ENCODE measurements around the gene UPF2. TPM values are rescaled to one million over a fixed set of nuclear protein-coding genes. Genes with fewer than 3 reads are reported as not detected.
A peak's percentile ranks its signal among the peaks of the same experiment; 100 is the strongest.
"Not testable (repeated sequence)": the region's sequence is repeated elsewhere in the genome, so short reads cannot be mapped to it uniquely, and the experiment has no call there.

The UPF2 gene, protein sequence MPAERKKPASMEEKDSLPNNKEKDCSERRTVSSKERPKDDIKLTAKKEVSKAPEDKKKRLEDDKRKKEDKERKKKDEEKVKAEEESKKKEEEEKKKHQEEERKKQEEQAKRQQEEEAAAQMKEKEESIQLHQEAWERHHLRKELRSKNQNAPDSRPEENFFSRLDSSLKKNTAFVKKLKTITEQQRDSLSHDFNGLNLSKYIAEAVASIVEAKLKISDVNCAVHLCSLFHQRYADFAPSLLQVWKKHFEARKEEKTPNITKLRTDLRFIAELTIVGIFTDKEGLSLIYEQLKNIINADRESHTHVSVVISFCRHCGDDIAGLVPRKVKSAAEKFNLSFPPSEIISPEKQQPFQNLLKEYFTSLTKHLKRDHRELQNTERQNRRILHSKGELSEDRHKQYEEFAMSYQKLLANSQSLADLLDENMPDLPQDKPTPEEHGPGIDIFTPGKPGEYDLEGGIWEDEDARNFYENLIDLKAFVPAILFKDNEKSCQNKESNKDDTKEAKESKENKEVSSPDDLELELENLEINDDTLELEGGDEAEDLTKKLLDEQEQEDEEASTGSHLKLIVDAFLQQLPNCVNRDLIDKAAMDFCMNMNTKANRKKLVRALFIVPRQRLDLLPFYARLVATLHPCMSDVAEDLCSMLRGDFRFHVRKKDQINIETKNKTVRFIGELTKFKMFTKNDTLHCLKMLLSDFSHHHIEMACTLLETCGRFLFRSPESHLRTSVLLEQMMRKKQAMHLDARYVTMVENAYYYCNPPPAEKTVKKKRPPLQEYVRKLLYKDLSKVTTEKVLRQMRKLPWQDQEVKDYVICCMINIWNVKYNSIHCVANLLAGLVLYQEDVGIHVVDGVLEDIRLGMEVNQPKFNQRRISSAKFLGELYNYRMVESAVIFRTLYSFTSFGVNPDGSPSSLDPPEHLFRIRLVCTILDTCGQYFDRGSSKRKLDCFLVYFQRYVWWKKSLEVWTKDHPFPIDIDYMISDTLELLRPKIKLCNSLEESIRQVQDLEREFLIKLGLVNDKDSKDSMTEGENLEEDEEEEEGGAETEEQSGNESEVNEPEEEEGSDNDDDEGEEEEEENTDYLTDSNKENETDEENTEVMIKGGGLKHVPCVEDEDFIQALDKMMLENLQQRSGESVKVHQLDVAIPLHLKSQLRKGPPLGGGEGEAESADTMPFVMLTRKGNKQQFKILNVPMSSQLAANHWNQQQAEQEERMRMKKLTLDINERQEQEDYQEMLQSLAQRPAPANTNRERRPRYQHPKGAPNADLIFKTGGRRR
- 16.8 and 18.7 TPM in 2 replicates for total RNA-seq (2014; rRNA removed; shearing (Covaris generic))

- DNase-seq (ENCODE audit: low spot score) = peak; percentile 98
Measured at GRCh38 chr10:12042797-12043651, at the start of gene UPF2. TSS of gene UPF2 (minus strand) at chr10:12042809. CDS start at chr10:12035423, 7,386 bp downstream.

- no peak for DNase-seq (ENCODE audit: low spot score)
Measured at GRCh38 chr10:12091421-12091820, 48.8 kb upstream of the UPF2 start.

- no peak for DNase-seq (ENCODE audit: low spot score)
Measured at GRCh38 chr10:12088919-12089318, 46.3 kb upstream of the UPF2 start.

DNA sequence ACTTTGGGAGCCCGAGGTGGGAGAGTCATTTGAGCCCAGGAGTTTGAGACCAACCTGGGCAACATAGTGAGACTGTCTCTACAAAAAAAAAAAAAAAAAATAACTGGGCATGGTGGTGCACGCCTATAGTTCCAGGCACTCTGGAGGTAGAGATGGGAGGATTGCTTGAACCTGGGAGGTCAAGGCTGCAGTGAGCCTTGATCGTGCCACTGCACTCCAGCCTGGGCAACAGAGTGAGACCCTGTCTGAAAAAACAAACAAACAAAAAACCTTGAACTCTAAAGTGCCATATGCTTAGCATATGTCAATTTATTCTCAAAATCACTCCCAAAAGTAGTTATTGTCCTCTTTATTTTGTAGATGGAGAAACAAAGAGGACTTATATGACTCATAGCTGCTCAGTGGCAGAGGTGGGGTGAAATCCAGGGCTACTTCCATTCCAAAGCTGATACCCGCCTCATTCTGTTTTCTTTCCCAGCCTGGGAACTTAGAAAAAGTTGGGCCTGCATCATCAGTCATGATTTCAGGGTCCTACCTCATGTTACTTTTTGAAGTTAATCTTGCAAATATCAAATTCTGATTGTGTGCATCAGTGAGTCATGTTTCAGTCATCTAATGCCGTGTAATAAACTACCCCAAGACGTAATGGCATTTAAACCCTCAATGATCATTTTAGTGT, 39.4 kb upstream of the UPF2 start:
- peak; percentile 72 for DNase-seq (ENCODE audit: low spot score)

GRCh38 chr10:12081470-12081869, 38.9 kb upstream of the UPF2 start:
- DNase-seq (ENCODE audit: low spot score) = no peak

DNA sequence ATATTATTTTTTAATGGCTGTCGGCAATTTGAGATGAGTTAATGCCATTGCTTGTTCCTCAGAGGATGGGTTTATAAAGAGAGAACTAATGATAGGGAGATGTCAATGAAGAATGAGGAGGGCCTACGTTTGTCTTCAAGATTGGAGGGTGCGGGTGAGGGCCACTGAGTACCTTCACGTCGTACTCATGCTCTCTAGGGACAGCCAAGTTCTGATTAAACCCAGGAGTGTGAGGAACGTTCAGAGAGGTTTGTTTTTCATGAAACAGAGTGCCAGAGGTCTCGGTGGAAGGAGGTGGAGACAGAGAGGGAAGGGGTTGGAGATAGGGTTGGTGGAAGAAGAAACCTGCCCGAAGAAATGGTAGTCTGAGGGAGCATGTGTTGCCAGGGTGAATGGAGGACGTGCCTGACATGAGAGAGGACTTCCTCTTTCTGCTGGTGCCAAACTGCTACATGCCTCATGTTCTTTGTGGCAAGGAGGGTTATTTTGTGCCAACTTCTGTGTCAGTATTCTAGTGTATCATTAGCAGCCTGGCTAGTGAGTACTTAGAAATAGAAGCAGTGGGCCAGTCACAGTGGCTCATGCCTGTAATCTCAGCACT, 35.1 kb upstream of the UPF2 start:
- no peak for DNase-seq (ENCODE audit: low spot score)

GRCh38 chr10:12073526-12073925, 30.9 kb upstream of the UPF2 start:
- DNase-seq (ENCODE audit: low spot score) = no peak

DNA sequence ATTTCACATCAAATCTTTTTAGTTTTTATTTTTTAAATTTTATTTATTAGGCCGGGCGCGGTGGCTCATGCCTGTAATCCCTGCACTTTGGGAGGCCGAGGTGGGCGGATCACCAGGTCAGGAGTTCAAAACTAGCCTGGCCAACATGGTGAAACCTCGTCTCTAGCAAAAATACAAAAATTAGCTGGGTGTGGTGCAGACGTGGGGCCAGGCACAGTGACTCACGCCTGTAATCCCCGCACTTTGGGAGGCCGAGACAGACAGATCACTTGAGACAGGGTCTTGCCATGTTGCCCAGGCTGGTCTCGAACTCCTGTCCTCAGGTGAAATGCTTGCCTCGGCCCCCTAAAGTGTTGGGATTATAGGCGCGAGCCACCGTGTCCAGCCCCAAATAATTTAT, 28.8 kb upstream of the UPF2 start:
- not testable (repeated sequence) for DNase-seq (ENCODE audit: low spot score)

DNA sequence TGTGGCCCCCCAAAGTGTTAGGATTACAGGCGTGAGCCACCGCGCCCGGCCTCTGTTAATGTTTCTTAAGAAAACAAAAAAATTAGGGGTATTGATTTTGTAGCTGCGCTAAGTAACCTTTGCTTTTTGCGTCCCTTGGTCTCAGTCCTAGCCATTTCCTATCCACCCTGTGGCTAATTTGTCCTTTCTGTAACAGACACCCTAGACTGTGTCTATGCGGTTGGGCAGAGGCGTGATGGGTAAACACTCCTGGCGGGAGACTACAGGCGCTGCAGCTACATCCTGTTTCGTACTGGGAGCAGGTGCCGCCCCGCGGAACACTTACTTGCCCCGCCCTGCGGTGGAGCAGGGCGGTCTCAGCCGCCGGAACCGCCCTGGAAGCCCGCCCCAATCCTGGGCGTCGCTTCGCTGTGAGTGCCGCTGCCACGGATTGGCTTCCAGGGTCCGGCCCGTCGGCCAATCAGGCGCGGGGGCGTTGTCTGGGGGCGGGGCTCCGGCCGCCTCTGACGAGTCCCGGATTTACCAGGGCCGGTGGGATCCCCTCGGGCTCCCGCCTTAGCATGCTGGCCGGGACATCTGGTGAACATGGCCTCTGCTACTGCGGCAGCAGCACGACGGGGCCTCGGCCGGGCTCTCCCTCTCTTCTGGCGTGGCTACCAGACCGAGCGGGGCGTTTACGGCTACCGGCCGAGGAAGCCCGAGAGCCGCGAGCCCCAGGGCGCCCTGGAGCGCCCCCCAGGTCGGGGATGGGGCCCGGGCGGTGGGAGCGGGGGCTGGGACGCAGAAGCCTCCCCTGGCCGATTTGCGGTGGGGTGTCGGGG, 26.1 kb upstream of the UPF2 start, which contains the start of gene DHTKD1:
Gene DHTKD1, plus strand, starts transcription at position 506 of the 821 bp plus-strand sequence. Its CDS starts 80 bp downstream, at position 586.
- DNase-seq (ENCODE audit: low spot score) = peak; percentile 98

DNA sequence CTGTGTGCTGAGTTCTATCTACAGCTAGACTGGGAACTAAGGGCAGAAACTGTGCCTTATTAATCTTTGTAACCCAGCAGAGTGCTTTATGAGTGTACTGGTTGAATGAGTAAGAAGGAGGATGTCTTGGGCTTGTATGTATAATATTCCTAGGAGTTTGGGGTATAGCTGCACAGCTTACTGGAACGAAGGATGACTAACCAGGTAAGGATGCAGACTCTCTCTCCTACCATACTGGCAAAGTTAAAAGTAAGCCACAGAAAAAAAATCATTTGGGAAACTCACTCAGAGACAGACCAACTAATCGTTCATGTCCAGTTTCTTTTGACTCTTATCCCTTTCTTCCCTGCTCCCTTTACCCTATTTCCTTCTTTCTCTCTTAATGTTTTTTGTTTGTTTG, 24.7 kb upstream of the UPF2 start:
- DNase-seq (ENCODE audit: low spot score) = peak; percentile 91

GRCh38 chr10:12063483-12063818, 20.8 kb upstream of the UPF2 start:
- DNase-seq (ENCODE audit: low spot score) = no peak

DNA sequence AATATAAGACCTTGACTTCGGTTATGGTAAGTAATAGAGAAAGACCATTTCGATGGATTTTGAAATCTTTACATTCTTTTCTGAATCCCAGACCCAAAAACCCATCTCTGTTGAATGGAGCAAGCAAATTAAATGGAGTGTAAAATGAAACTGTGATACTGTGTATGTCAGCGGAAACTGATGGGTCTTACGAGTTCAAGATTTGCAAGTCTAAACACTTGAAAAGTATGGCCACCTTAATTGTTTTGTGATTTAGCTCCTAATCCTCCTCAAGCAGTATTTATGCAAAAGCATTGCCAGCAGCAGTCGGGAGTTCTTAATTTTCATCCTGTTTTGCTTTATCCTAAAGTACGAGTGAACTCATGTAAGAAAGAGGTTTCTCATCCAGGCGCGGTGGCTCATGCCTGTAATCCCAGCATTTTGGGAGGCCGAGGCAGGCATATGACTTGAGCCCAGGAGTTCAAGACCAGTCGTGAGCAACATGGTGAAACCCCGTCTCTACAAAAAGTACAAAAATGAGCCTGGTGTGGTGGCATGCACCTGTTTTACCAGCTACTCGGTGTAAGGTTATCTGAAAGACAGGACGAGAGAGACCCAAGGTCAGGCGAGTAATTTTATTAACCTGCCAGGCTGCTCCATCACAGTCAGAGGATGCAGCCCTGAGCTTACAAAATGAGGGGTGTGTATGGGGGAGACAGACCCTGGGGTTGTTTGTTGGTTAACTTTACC, 20.3 kb upstream of the UPF2 start:
- no peak for DNase-seq (ENCODE audit: low spot score)

- no peak for DNase-seq (ENCODE audit: low spot score)
Measured at GRCh38 chr10:12061124-12061523, 18.5 kb upstream of the UPF2 start.

DNA sequence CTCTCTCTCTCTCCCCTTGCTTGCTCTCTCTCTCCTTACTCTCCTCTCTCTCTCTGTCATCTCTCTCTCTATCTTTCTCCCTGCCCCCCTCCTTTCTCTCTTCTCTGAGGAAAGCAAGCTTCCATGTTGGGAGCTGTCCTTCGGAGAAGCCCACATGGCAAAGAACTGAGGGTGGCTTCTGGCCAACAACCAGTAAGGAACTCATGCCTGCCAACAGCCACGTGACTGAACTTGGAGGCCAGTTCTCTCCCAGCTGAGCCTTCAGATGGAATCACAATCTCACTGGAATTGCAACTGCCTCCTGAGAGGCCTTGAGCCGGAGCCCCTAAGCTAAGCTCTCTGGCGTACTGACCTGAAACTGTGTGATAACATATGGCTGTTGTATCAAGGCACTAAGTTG, 14.1 kb upstream of the UPF2 start:
- no peak for DNase-seq (ENCODE audit: low spot score)

DNA sequence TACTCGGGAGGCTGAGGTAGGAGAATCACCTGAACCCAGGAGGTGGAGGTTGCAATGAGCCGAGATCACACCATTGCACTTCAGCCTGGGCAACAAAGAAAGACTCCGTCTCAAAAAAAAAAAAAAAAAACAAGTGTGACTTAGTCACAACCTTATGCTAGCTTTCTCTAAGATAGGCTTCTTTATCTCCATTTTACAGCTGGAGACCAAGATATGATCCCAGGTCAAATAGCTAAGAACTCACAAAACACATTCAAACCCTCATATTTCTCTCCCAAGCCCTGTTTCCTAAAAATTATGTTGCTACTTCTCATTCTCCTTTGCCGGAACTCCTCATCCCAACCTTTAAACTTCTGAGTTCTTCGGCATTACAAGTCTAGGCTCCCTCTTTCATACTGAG, 13.1 kb upstream of the UPF2 start:
- DNase-seq (ENCODE audit: low spot score) = no peak

DNA sequence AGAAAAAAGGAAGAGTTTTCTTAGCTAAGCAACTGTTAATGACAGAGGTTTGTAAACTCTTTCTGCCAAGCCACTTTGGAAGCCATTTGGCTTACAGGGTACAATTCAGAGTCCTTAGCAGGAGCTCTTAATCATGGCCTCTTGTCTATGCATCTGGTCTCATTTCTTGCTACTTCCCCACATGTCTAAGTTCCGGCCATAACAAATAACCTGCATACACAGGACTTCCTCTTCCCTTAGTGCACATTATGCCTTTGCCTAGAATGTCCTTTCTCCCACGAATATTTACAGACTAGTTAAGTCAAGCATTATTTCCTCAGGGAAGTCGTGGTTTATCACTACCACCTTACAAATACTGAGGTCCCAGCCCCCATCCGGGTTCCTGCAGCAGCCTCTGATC, 8.6 kb upstream of the UPF2 start:
- no peak for DNase-seq (ENCODE audit: low spot score)

GRCh38 chr10:12050528-12050927, 7.9 kb upstream of the UPF2 start:
- DNase-seq (ENCODE audit: low spot score) = no peak

DNA sequence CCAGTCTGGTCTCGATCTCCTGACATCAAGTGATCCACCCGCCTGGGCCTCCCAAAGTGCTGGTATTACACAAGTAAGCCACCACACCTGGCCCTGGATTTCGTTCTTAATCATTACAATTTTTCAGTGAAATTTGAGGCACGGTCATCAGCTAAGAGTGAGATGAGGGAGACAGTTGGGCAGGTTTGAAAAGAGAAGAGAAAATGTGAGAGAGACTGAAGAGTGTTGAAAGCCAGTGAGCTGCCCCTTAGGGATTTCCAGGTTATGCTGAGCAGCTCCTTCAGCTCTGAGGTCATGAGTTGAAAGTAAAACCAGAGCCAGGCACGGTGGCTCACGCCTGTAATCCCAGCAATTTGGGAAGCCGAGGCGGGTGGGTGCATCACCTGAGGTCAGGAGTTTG, 5.9 kb upstream of the UPF2 start:
- DNase-seq (ENCODE audit: low spot score) = no peak

Data from A172 (cell line).